DOHH2 (cell line): ENCODE data around the gene NLGN3.

ENCODE experiments used
- EZH2phosphoT487 ChIP-seq: fragments of 200-600 bp; sonication (generic); IDR thresholded peaks from 2 replicates; pipeline ENCODE4 v1.6.1; 2017; ENCODE audit warnings: borderline replicate concordance, mild to moderate bottlenecking, antibody characterized with exemption, low read length, moderate library complexity, mixed read lengths
- TF ChIP-seq, protein P1 (sequence below): fragments of 200-600 bp; sonication (generic); IDR thresholded peaks from one replicate; pipeline ENCODE4 v1.5.1; 2014; ENCODE audit warnings: antibody characterized with exemption, mild to moderate bottlenecking, low read depth, low read length; ENCODE audit not compliant: poor library complexity, severe bottlenecking

DNA sequence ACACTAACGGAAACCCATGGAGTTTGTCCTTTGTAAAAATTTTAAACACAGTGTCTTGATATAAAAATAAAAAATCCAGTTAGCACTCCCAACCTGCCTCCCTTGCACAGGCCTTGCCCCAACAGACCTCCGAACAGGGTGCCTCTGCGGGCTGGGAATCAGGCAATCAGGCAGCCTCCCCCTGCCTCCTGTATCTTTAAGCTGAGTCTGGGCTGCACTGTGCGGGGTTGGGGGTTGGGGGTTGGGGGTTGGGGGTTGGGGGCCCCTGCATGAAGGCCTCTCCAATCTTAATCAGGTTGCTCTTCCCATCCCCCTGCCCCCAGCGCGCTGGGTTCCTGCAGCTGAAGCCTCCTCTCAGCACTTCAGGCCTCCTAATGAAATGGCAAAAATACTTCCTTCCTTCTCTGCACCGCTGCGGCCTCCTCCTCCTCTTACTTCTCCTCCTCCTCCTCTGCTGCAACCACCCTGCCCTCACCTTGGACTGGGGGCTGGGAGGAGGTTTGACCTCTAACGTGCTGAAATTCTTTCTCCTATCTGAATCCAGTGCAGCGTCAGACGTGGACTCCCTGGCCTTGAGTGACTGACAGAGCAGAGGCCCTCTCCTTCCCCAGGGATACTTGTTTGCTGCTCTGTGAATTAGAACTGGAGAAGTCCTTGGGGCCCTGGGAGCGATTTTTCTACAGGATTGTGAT lies 26.6 kb downstream of the NLGN3 start:
- TF ChIP-seq, protein P1, sequence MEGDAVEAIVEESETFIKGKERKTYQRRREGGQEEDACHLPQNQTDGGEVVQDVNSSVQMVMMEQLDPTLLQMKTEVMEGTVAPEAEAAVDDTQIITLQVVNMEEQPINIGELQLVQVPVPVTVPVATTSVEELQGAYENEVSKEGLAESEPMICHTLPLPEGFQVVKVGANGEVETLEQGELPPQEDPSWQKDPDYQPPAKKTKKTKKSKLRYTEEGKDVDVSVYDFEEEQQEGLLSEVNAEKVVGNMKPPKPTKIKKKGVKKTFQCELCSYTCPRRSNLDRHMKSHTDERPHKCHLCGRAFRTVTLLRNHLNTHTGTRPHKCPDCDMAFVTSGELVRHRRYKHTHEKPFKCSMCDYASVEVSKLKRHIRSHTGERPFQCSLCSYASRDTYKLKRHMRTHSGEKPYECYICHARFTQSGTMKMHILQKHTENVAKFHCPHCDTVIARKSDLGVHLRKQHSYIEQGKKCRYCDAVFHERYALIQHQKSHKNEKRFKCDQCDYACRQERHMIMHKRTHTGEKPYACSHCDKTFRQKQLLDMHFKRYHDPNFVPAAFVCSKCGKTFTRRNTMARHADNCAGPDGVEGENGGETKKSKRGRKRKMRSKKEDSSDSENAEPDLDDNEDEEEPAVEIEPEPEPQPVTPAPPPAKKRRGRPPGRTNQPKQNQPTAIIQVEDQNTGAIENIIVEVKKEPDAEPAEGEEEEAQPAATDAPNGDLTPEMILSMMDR, result no peak
- no peak for TF ChIP-seq EZH2phosphoT487
